ENCODE results near the gene STAG1. TPM values are rescaled to one million over a fixed set of nuclear protein-coding genes. Genes with fewer than 3 reads are reported as not detected.

The STAG1 gene
- total RNA-seq, 2 donors from 2014 or later: 26.8 to 29.8 TPM

DNA sequence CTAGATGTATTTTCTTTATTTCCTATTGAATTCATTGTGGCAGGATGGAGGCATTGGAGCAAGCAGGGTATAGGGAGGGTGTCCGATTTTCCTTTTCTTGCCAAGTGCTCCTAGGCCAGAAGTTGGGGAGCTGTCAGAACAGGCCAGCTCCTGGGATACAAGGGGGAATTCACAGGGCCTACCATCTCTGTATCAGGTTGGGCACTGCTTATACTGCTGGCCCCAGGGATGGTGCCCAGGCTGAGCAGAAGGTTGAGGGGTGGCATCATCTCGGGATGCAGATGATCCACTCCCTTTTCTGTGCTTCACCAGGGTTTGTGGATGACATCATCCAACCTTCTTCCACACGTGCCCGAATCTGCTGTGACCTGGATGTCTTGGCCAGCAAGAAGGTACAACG, 422.6 kb downstream of the STAG1 start:
- Histone ChIP-seq H3K9me3 (ENCODE audit: control insufficient read depth, low read length) (no peaks in the 10 kb centered on the region), H3K4me1 (ENCODE audit: control insufficient read depth, insufficient read depth, low read length) (no peaks in the 10 kb centered on the region), H3K9ac (ENCODE audit: extremely low read depth, low read length, poor library complexity, severe bottlenecking) (no peak overlapping the region), H3K27me3 (ENCODE audit: control insufficient read depth, insufficient read depth, low read length, poor library complexity, severe bottlenecking) (no peaks in the 10 kb centered on the region), H3K27ac (ENCODE audit: low read depth, low read length) (no peak overlapping the region), H3K4me3 (ENCODE audit: low read length) (no peak overlapping the region), H3K36me3 (ENCODE audit: control insufficient read depth, insufficient read depth, low read length) (peaks cover 24% of the 10 kb centered on the region)
- 93 to 100% methylated on average over 3 to 5 of the region's 5 CpGs for WGBS, 2 experiments (ENCODE audit: insufficient coverage in 1 of 2, insufficient read length in 1 of 2)
- DNase-seq: no peak
- peaks cover 71% of the 10 kb centered on the region for H3K36me3 Mint-ChIP-seq (ENCODE audit: low read depth)
- H3K27me3 Mint-ChIP-seq (ENCODE audit: insufficient read depth): no peaks in the 10 kb centered on the region
- TF ChIP-seq, protein P1, sequence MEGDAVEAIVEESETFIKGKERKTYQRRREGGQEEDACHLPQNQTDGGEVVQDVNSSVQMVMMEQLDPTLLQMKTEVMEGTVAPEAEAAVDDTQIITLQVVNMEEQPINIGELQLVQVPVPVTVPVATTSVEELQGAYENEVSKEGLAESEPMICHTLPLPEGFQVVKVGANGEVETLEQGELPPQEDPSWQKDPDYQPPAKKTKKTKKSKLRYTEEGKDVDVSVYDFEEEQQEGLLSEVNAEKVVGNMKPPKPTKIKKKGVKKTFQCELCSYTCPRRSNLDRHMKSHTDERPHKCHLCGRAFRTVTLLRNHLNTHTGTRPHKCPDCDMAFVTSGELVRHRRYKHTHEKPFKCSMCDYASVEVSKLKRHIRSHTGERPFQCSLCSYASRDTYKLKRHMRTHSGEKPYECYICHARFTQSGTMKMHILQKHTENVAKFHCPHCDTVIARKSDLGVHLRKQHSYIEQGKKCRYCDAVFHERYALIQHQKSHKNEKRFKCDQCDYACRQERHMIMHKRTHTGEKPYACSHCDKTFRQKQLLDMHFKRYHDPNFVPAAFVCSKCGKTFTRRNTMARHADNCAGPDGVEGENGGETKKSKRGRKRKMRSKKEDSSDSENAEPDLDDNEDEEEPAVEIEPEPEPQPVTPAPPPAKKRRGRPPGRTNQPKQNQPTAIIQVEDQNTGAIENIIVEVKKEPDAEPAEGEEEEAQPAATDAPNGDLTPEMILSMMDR (conservative IDR thresholded peaks at IDR 0.05): no peak
- H3K4me1 Mint-ChIP-seq: no peaks in the 10 kb centered on the region
- peaks cover under 1% of the 10 kb centered on the region for H3K9me3 Mint-ChIP-seq
- H3K27ac Mint-ChIP-seq: no peak overlapping the region
- H3K4me3 Mint-ChIP-seq: no peak overlapping the region

DNA sequence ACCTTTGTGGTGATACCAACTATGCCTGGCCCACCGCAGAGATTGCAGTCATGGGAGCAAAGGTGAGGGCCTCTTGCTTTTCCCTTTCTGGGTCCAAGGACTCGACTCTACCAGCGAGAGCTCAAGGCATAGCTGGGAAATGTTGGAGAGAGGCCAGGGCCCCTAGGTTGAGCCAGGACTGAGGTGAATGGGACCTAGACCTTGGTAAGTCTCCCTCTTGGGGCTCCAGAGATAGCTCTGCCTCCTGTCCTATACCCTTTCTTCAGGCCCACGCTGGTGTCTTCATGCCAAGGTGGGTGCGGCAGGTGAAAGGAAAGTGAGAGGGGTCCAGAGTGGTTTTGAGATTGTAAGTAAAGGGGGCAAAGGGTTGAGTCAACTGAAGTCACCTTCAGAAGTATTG, 424.5 kb downstream of the STAG1 start:
- Histone ChIP-seq H3K27ac (ENCODE audit: low read depth, low read length) (no peak overlapping the region), H3K9ac (ENCODE audit: extremely low read depth, low read length, poor library complexity, severe bottlenecking) (no peak overlapping the region), H3K4me1 (ENCODE audit: control insufficient read depth, insufficient read depth, low read length) (no peaks in the 10 kb centered on the region), H3K36me3 (ENCODE audit: control insufficient read depth, insufficient read depth, low read length) (peaks cover 31% of the 10 kb centered on the region), H3K27me3 (ENCODE audit: control insufficient read depth, insufficient read depth, low read length, poor library complexity, severe bottlenecking) (no peaks in the 10 kb centered on the region), H3K4me3 (ENCODE audit: low read length) (no peak overlapping the region), H3K9me3 (ENCODE audit: control insufficient read depth, low read length) (peaks cover 14% of the 10 kb centered on the region)
- no peaks in the 10 kb centered on the region for H3K4me1 Mint-ChIP-seq
- 95 to 100% methylated on average over 1 to 5 of the region's 5 CpGs for WGBS, 2 experiments (ENCODE audit: insufficient coverage in 1 of 2, insufficient read length in 1 of 2)
- H3K27ac Mint-ChIP-seq: no peak overlapping the region
- H3K27me3 Mint-ChIP-seq (ENCODE audit: insufficient read depth): no peaks in the 10 kb centered on the region
- no peak overlapping the region for H3K4me3 Mint-ChIP-seq
- H3K36me3 Mint-ChIP-seq (ENCODE audit: low read depth): peaks cover 68% of the 10 kb centered on the region
- TF ChIP-seq, protein P1 (conservative IDR thresholded peaks at IDR 0.05): no peak
- H3K9me3 Mint-ChIP-seq: peaks cover 10% of the 10 kb centered on the region
- no peak for DNase-seq

DNA sequence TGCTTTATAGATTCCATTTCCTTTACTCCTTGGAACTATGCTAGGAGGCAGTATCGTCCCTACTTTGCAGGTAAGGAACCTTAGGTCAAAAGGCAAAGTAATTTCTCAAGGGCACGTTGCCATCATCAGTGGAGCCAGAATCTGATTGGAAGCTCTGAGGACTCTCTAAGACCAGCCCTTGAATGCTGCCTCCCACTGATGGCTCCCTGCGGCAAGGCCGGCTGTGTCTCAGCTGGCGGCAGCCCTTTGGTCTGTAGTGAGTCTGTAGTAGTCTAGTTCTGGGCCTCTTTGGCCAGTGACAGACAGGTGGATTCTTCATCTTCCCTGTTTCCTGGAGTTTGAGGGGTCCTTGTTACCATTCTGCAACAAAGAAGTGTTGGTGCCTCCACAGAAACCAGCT, 425.9 kb downstream of the STAG1 start:
- Histone ChIP-seq H3K9ac (ENCODE audit: extremely low read depth, low read length, poor library complexity, severe bottlenecking) (no peak overlapping the region), H3K36me3 (ENCODE audit: control insufficient read depth, insufficient read depth, low read length) (peaks cover 35% of the 10 kb centered on the region), H3K9me3 (ENCODE audit: control insufficient read depth, low read length) (peaks cover 27% of the 10 kb centered on the region), H3K27me3 (ENCODE audit: control insufficient read depth, insufficient read depth, low read length, poor library complexity, severe bottlenecking) (no peaks in the 10 kb centered on the region), H3K4me3 (ENCODE audit: low read length) (no peak overlapping the region), H3K4me1 (ENCODE audit: control insufficient read depth, insufficient read depth, low read length) (no peaks in the 10 kb centered on the region), H3K27ac (ENCODE audit: low read depth, low read length) (no peak overlapping the region)
- Mint-ChIP-seq H3K27me3 (ENCODE audit: insufficient read depth) (no peaks in the 10 kb centered on the region), H3K27ac (no peak overlapping the region), H3K4me1 (no peaks in the 10 kb centered on the region), H3K9me3 (peaks cover 18% of the 10 kb centered on the region), H3K4me3 (no peak overlapping the region), H3K36me3 (ENCODE audit: low read depth) (peaks cover 78% of the 10 kb centered on the region)
- WGBS, 2 experiments (ENCODE audit: insufficient coverage in 1 of 2, insufficient read length in 1 of 2): 96 to 100% methylated on average over 2 to 5 of the region's 5 CpGs
- DNase-seq: no peak
- TF ChIP-seq, protein P1 (conservative IDR thresholded peaks at IDR 0.05): no peak

All from endodermal cell (in vitro differentiated cells).